Karpas-422 (cell line): Measurements from ENCODE around the gene RGS9BP. TPM values are rescaled to one million over a fixed set of nuclear protein-coding genes. Genes with fewer than 3 reads are reported as not detected.
"Not testable (repeated sequence)": the region's sequence is repeated elsewhere in the genome, so short reads cannot be mapped to it uniquely, and the experiment has no call there.

Source experiments
- DNase-seq: peaks from one replicate; pipeline ENCODE4 v3.0.0-alpha.2; 2015
- H2AFZ ChIP-seq: fragments of 200-600 bp; sonication (generic); 2 replicates; pipeline ENCODE4 v1.6.1; 2014; ENCODE audit warnings: antibody characterized with exemption, low read length, mixed read lengths
- H3K27ac ChIP-seq: fragments of 200-600 bp; sonication (generic); 2 replicates; pipeline ENCODE4 v1.5.1; 2014; ENCODE audit warnings: mild to moderate bottlenecking, low read length, moderate library complexity
- H3K27me3 ChIP-seq: fragments of 200-600 bp; sonication (generic); 2 replicates; pipeline ENCODE4 v1.6.1; 2014; ENCODE audit warnings: low read length, mixed read lengths
- H3K36me3 ChIP-seq: fragments of 200-600 bp; sonication (generic); 2 replicates; pipeline ENCODE4 v1.6.1; 2014; ENCODE audit warnings: low read length, mixed read lengths; ENCODE audit not compliant: insufficient read depth
- H3K4me1 ChIP-seq: fragments of 200-600 bp; sonication (generic); 2 replicates; pipeline ENCODE4 v1.6.1; 2014; ENCODE audit warnings: mild to moderate bottlenecking, low read length, mixed read lengths
- H3K4me2 ChIP-seq: fragments of 200-600 bp; sonication (generic); 2 replicates; pipeline ENCODE4 v1.6.1; 2014; ENCODE audit warnings: low read length, low read depth, mild to moderate bottlenecking; ENCODE audit not compliant: poor library complexity, severe bottlenecking
- H3K4me3 ChIP-seq: fragments of 200-600 bp; sonication (generic); 2 replicates; pipeline ENCODE4 v1.5.1; 2014; ENCODE audit warnings: mild to moderate bottlenecking, antibody characterized with exemption, low read length, mixed read lengths
- H3K79me2 ChIP-seq: fragments of 200-600 bp; sonication (generic); 2 replicates; pipeline ENCODE4 v1.6.1; 2014; ENCODE audit warnings: mild to moderate bottlenecking, low read length, mixed read lengths
- H3K9ac ChIP-seq: fragments of 200-600 bp; sonication (generic); 2 replicates; pipeline ENCODE4 v1.6.0; 2014; ENCODE audit warnings: low read length
- H3K9me2 ChIP-seq: fragments of 200-600 bp; sonication (generic), shearing (Covaris generic); replicated peaks from 2 replicates; pipeline ENCODE4 v1.6.0; 2014; ENCODE audit warnings: mild to moderate bottlenecking, low read length, moderate library complexity; ENCODE audit not compliant: insufficient read depth
- H3K9me3 ChIP-seq: fragments of 300-700, 200-600 bp; sonication (generic); 2 replicates; pipeline ENCODE4 v1.6.1; 2014; ENCODE audit warnings: low read length, mixed read lengths
- H4K20me1 ChIP-seq: fragments of 200-600 bp; sonication (generic); 2 replicates; pipeline ENCODE4 v1.6.1; 2014; ENCODE audit warnings: mild to moderate bottlenecking, antibody characterized with exemption, low read length, low read depth; ENCODE audit not compliant: insufficient read depth
- total RNA-seq: library from RNA; depleted of rRNA; stranded (reverse); fragments of >200 nt; shearing (Covaris generic); gene quantifications from 2 replicates; pipeline ENCODE4 v1.2.3, GENCODE V29; 2014; ENCODE audit warnings: low replicate concordance

RGS9BP gene
- total RNA-seq, 1 experiment from 2014 or later = not detected

GRCh38 chr19:32656379-32656778 is 19.3 kb upstream of the RGS9BP start:
- DNase-seq, H3K4me1 ChIP-seq, H2AFZ ChIP-seq, H3K9me3 ChIP-seq, H3K27me3 ChIP-seq, H3K36me3 ChIP-seq, H3K4me3 ChIP-seq, H3K9ac ChIP-seq, H3K4me2 ChIP-seq, H3K9me2 ChIP-seq, H3K27ac ChIP-seq: not testable (repeated sequence)
- Histone ChIP-seq H4K20me1 (peaks cover 17% of the 10 kb centered on the region; the same call in 1 of the 2 replicates), H3K79me2 (peaks cover 65% of the 10 kb centered on the region)

DNA sequence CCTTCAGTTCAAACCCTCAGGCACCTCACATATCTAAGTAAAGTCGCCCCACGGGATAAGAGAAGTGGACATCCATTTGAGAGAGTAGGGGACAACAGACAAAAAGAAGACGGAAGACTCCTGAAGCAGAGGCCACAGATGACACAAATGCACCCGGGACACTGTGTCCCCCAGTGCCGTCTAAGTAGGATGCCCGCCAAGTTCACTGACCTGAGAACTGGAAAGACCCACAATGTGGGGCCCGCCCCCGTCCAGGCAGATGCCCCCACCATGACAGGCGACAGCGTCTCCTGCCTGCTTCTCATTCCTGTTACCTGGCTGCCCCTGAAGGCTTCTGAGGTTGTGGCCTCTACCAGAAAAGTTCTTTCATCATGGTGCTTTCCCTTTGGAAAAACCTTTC is 17.6 kb upstream of the RGS9BP start:
- H3K9me2 ChIP-seq = no peaks in the 10 kb centered on the region
- no peaks in the 10 kb centered on the region; the same call in 1 of the 2 replicates for H3K36me3 ChIP-seq
- no peak overlapping the region for H3K4me3 ChIP-seq
- no peaks in the 10 kb centered on the region for H3K4me1 ChIP-seq
- H3K9me3 ChIP-seq = no peaks in the 10 kb centered on the region
- H3K27ac ChIP-seq = no peak overlapping the region
- H4K20me1 ChIP-seq = peaks cover 23% of the 10 kb centered on the region; the same call in 1 of the 2 replicates
- DNase-seq = no peak
- no peak overlapping the region for H3K9ac ChIP-seq
- H3K4me2 ChIP-seq = no peak overlapping the region
- no peaks in the 10 kb centered on the region for H3K27me3 ChIP-seq
- no peak overlapping the region for H2AFZ ChIP-seq
- peaks cover 77% of the 10 kb centered on the region for H3K79me2 ChIP-seq

GRCh38 chr19:32658527-32658926 is 17.1 kb upstream of the RGS9BP start:
- Histone ChIP-seq H3K9me2 (no peaks in the 10 kb centered on the region), H3K36me3 (no peaks in the 10 kb centered on the region; the same call in 1 of the 2 replicates), H2AFZ (no peak overlapping the region), H3K27me3 (no peaks in the 10 kb centered on the region), H3K4me3 (no peak overlapping the region), H3K27ac (no peak overlapping the region), H3K4me1 (no peaks in the 10 kb centered on the region), H3K9ac (no peak overlapping the region), H3K9me3 (no peaks in the 10 kb centered on the region), H3K79me2 (peaks cover 81% of the 10 kb centered on the region), H3K4me2 (no peak overlapping the region), H4K20me1 (peaks cover 27% of the 10 kb centered on the region; the same call in 1 of the 2 replicates)
- no peak for DNase-seq

GRCh38 chr19:32661318-32661717 is 14.3 kb upstream of the RGS9BP start:
- Histone ChIP-seq H3K4me3 (no peak overlapping the region), H3K4me1 (no peaks in the 10 kb centered on the region), H3K9me3 (no peaks in the 10 kb centered on the region), H3K27ac (no peak overlapping the region), H2AFZ (no peak overlapping the region), H3K79me2 (peaks cover 83% of the 10 kb centered on the region), H3K27me3 (no peaks in the 10 kb centered on the region), H4K20me1 (peaks cover 27% of the 10 kb centered on the region; the same call in 1 of the 2 replicates), H3K9ac (no peak overlapping the region), H3K9me2 (no peaks in the 10 kb centered on the region), H3K4me2 (no peak overlapping the region), H3K36me3 (peaks cover 4% of the 10 kb centered on the region; the same call in 1 of the 2 replicates)
- no peak for DNase-seq

DNA sequence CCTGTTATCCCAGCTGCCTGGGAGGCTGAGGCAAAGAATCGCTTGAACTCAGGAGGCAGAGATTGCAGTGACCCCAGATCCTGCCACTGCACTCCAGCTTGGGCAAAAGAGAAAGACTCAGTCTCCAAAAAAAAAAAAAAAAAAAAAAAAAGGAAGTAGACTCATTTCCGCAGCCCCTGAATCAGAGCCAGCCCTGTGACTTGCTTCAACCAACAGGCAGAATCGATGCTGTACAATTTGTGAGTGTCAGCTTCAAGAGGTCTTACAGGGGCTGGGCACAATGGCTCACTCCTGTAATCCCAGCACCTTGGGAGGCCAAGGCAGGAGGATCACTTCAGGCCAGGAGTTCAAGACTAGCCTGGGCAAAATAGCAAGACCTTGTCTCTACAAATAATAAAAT is 13.5 kb upstream of the RGS9BP start:
- H3K4me3 ChIP-seq = no peak overlapping the region

DNA sequence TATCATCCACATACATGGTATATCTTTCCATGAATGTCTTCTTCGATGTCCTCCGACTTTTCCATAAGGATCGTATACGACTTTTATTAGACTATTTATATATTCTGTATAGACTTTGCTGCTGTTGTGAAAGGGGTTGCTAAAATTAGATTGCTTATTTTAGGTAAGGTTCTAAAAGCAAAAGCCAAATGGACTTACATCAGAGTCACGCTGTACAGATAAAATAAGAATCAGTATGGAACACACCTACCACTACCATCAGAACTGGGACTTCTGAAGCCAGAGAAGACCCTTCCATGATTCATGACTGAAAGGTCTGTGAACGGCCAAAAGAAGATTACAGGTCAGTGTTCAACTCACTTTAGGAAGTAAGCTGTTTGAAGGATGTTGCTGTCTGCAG is 9.6 kb upstream of the RGS9BP start:
- Histone ChIP-seq H2AFZ (no peak overlapping the region), H3K4me1 (no peaks in the 10 kb centered on the region), H3K36me3 (peaks cover 13% of the 10 kb centered on the region), H3K4me2 (no peak overlapping the region), H3K9me3 (no peaks in the 10 kb centered on the region), H3K9me2 (no peaks in the 10 kb centered on the region), H3K4me3 (no peak overlapping the region), H3K27ac (no peak overlapping the region), H3K79me2 (peaks cover 94% of the 10 kb centered on the region), H3K9ac (no peak overlapping the region), H3K27me3 (no peaks in the 10 kb centered on the region), H4K20me1 (peaks cover 28% of the 10 kb centered on the region; the same call in 1 of the 2 replicates)
- DNase-seq = no peak

More for the DNA sequence above, 13.5 kb upstream of the RGS9BP start:
- H3K4me2 ChIP-seq = no peak overlapping the region
- H3K9ac ChIP-seq = no peak overlapping the region
- peaks cover 87% of the 10 kb centered on the region for H3K79me2 ChIP-seq
- no peak overlapping the region for H2AFZ ChIP-seq
- no peaks in the 10 kb centered on the region for H3K9me3 ChIP-seq
- peaks cover 9% of the 10 kb centered on the region for H3K36me3 ChIP-seq
- H3K27ac ChIP-seq = no peak overlapping the region
- H3K9me2 ChIP-seq = no peaks in the 10 kb centered on the region
- no peaks in the 10 kb centered on the region for H3K4me1 ChIP-seq
- H3K27me3 ChIP-seq = no peaks in the 10 kb centered on the region
- H4K20me1 ChIP-seq = peaks cover 31% of the 10 kb centered on the region; the same call in 1 of the 2 replicates
- no peak for DNase-seq

GRCh38 chr19:32669310-32669709 is 6.3 kb upstream of the RGS9BP start:
- Histone ChIP-seq H4K20me1 (peaks cover 34% of the 10 kb centered on the region; the same call in 1 of the 2 replicates), H3K27me3 (no peaks in the 10 kb centered on the region)

DNA sequence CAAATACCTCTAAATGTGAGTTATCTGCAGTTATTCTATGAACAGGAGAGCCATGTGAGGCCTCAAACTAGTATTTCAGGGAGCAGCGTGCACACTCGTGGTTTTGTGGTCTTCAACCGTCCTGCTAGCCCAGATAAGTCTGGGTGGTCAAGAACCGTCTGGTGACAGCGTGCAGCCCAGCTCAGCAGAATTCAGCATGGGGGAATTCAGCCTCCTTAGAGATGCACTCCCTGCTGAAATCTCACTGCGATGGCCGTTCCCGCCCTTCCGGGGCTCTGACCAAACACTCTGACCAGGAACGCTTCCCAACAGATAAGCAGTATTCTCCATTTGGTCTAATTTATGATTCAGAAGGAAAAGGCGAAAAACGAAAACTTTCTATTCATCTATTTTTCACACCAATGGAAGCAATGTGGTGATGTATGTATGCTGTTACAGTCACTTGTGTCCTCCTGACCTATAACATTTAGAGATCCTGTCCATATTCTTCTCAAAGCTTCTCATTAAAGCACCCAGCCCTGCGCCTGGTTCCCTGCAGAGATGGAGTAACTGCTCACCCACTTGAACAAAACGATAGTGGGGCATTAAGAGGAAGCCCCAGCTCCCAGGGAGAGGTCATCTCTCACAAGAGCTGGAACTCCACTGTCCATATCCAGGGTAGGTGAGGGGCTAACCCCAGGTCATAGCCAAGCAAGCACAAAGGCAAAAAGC is 3.6 kb upstream of the RGS9BP start:
- Histone ChIP-seq H3K9me3 (no peaks in the 10 kb centered on the region), H3K27me3 (no peaks in the 10 kb centered on the region), H3K79me2 (peaks cover 79% of the 10 kb centered on the region), H4K20me1 (peaks cover 31% of the 10 kb centered on the region; the same call in 1 of the 2 replicates), H3K36me3 (peaks cover 10% of the 10 kb centered on the region), H3K4me1 (peaks cover 21% of the 10 kb centered on the region), H3K9ac (no peak overlapping the region), H3K4me3 (no peak overlapping the region), H3K9me2 (no peaks in the 10 kb centered on the region), H3K4me2 (no peak overlapping the region), H2AFZ (no peak overlapping the region), H3K27ac (no peak overlapping the region)
- DNase-seq = no peak

More at GRCh38 chr19:32669310-32669709, 6.3 kb upstream of the RGS9BP start:
- H3K27ac ChIP-seq = no peak overlapping the region
- H3K79me2 ChIP-seq = peaks cover 97% of the 10 kb centered on the region
- no peak overlapping the region for H3K9ac ChIP-seq
- no peak overlapping the region for H3K4me2 ChIP-seq
- no peak overlapping the region for H2AFZ ChIP-seq
- no peak for DNase-seq
- no peaks in the 10 kb centered on the region for H3K9me3 ChIP-seq
- no peak overlapping the region for H3K4me3 ChIP-seq
- H3K9me2 ChIP-seq = no peaks in the 10 kb centered on the region
- H3K36me3 ChIP-seq = peaks cover 18% of the 10 kb centered on the region
- H3K4me1 ChIP-seq = peaks cover 14% of the 10 kb centered on the region
